GM12875 (cell line): ENCODE data around the gene HBG1.

Source experiments
- H3K4me3 ChIP-seq: one replicate; pipeline ENCODE4 v1.5.1; 2011; ENCODE audit warnings: low read depth, low read length, control low read depth
- CTCF ChIP-seq: IDR thresholded peaks from 2 replicates; pipeline ENCODE4 v1.5.1; 2011; ENCODE audit warnings: low read depth, mild to moderate bottlenecking, control low read depth, inconsistent platforms, low read length, moderate library complexity, borderline replicate concordance; ENCODE audit not compliant: insufficient read depth

HBG1 gene

GRCh38 chr11:5283086-5283485, 33.4 kb upstream of the HBG1 start:
- H3K4me3 ChIP-seq, result no peak overlapping the region
- TF ChIP-seq CTCF, result no peak

- no peak for TF ChIP-seq CTCF
- H3K4me3 ChIP-seq, result no peak overlapping the region
Observed at GRCh38 chr11:5282628-5283027, 33.0 kb upstream of the HBG1 start.

DNA sequence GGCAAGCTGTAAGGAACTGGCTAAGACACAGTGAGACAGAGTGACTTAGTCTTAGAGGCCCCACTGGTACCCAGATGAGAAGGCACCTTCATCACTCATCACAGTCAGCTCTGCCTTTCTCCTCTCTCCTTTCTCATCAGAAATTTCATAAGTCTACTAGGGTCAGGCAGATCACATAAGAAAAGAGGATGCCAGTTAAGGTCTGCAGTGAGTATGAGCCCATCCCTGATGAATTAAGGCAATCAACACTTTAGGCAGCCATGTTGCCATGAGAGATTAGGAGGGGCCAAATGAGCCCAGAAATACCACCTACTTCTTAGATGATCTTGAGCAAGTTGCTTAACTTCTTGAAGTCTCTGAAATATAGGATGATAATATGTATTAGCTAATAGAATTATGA, 31.9 kb upstream of the HBG1 start:
- no peak overlapping the region for H3K4me3 ChIP-seq
- no peak for TF ChIP-seq CTCF

DNA sequence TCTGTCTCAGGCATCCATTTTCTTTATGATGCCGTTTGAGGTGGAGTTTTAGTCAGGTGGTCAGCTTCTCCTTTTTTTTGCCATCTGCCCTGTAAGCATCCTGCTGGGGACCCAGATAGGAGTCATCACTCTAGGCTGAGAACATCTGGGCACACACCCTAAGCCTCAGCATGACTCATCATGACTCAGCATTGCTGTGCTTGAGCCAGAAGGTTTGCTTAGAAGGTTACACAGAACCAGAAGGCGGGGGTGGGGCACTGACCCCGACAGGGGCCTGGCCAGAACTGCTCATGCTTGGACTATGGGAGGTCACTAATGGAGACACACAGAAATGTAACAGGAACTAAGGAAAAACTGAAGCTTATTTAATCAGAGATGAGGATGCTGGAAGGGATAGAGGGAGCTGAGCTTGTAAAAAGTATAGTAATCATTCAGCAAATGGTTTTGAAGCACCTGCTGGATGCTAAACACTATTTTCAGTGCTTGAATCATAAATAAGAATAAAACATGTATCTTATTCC, 31.0 kb upstream of the HBG1 start:
- no peak for TF ChIP-seq CTCF

GRCh38 chr11:5279471-5280090, 29.9 kb upstream of the HBG1 start:
- TF ChIP-seq CTCF, result no peak

More for the DNA sequence above, 31.0 kb upstream of the HBG1 start:
- no peak overlapping the region for H3K4me3 ChIP-seq

GRCh38 chr11:5277807-5278382, 28.2 kb upstream of the HBG1 start:
- H3K4me3 ChIP-seq, result no peak overlapping the region
- no peak for TF ChIP-seq CTCF

More at GRCh38 chr11:5279471-5280090, 29.9 kb upstream of the HBG1 start:
- no peak overlapping the region for H3K4me3 ChIP-seq

- no peak overlapping the region for H3K4me3 ChIP-seq
- TF ChIP-seq CTCF, result no peak
Observed at GRCh38 chr11:5276697-5277096, 27.0 kb upstream of the HBG1 start.
